ENCODE measurements around the gene DTX1. TPM values are rescaled to one million over a fixed set of nuclear protein-coding genes. Genes with fewer than 3 reads are reported as not detected.

Gene DTX1
- total RNA-seq, 1 donor from 2014 or later: 4.5 TPM

DNA sequence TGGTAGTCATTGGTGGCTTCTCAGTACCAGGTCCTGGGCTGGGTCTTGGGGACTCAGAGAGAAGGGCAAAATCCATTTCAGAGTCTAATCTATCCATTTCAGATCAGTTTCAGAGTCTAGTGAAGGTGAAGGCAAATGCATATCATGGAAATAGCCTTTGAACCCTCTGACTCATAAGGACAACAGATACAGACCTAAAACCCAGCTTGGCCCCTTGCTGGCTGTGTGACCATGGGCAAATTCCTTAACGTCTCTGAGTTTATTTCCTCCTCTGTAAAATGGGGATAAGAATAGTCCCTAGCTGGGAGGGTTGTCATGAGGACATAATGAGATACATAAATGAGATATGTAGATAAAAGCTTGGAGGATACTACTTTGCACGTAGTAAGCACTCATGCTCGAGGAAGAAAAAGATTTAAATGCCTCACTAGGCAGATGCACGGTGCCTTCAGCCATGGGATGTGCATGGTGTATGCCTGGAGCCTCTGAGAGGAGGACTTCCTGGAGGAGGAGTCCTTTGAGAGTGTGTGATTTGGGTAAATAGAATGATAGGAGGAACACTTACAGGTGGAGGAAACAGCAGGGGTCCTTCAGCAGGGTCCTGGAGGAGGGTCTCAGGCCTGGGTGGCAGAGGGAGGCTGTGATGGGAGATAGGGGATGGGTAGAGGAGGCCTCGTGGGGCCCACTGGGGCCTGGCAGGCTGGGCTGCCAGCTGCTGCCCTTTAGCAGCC lies 8.0 kb downstream of the DTX1 start:
- Histone ChIP-seq H3K4me1 (no peaks in the 10 kb centered on the region), H3K36me3 (no peaks in the 10 kb centered on the region), H3K4me3 (no peak overlapping the region), H3K9me3 (no peaks in the 10 kb centered on the region), H3K27me3 (peaks cover 11% of the 10 kb centered on the region), H3K27ac (no peak overlapping the region)
- intact Hi-C loops (cut with DNase I): no loop called here
- peak in 1 of 2 donors; percentile 38 for DNase-seq (ENCODE audit: low spot score in 2 of 2)
- TF ChIP-seq, protein P1, sequence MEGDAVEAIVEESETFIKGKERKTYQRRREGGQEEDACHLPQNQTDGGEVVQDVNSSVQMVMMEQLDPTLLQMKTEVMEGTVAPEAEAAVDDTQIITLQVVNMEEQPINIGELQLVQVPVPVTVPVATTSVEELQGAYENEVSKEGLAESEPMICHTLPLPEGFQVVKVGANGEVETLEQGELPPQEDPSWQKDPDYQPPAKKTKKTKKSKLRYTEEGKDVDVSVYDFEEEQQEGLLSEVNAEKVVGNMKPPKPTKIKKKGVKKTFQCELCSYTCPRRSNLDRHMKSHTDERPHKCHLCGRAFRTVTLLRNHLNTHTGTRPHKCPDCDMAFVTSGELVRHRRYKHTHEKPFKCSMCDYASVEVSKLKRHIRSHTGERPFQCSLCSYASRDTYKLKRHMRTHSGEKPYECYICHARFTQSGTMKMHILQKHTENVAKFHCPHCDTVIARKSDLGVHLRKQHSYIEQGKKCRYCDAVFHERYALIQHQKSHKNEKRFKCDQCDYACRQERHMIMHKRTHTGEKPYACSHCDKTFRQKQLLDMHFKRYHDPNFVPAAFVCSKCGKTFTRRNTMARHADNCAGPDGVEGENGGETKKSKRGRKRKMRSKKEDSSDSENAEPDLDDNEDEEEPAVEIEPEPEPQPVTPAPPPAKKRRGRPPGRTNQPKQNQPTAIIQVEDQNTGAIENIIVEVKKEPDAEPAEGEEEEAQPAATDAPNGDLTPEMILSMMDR (IDR thresholded peaks at IDR 0.05): no peak

DNA sequence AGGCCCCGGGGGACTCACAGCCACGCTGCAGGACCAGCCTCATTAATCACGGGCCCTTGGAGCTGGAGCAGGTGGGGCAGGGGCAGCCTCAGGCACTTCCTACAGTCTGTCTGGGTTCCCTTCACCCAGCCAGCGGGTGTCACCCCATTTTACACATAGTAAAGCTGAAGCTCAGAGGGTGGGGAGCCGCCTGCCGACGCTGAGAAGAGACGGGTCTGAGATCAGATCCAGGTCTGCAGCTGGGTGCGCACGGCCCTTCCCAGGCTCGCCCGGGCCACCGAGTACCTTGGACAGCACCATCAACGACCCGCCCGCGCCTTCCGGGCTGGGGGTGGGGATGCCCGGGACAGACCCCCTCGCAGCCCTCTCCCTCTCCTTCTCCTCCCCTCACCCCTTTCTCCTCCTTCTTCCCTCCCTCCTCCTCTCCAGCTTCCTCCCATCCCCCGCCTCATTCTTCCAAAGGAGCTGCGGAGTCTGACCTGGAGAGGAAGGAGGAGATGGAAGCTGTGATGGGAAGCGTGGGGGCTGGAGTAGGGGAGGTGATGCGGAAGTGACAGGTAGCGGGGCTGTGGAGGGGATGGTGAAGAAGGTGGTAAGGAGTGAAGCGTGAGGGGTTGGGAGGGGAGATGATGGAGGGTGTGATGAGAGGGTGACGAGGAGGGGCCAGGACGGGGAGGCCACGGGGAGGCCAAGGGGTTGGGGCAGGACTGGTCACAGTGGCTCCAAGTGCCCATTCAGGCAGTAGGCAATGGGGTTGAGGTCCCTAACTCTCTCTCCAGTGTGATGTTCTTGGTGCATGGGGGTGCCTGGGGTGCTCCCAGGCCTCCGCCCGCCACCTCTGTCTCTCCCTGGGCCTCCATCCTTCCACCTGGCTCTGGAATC lies 8.8 kb downstream of the DTX1 start:
- Histone ChIP-seq H3K27me3 (peaks cover 11% of the 10 kb centered on the region), H3K27ac (no peak overlapping the region), H3K4me1 (no peaks in the 10 kb centered on the region), H3K4me3 (no peak overlapping the region), H3K9me3 (no peaks in the 10 kb centered on the region), H3K36me3 (no peaks in the 10 kb centered on the region)
- TF ChIP-seq, protein P1 (IDR thresholded peaks at IDR 0.05): no peak
- intact Hi-C loops (cut with DNase I): no loop called here
- DNase-seq (ENCODE audit: low spot score in 2 of 2): no peak

DNA sequence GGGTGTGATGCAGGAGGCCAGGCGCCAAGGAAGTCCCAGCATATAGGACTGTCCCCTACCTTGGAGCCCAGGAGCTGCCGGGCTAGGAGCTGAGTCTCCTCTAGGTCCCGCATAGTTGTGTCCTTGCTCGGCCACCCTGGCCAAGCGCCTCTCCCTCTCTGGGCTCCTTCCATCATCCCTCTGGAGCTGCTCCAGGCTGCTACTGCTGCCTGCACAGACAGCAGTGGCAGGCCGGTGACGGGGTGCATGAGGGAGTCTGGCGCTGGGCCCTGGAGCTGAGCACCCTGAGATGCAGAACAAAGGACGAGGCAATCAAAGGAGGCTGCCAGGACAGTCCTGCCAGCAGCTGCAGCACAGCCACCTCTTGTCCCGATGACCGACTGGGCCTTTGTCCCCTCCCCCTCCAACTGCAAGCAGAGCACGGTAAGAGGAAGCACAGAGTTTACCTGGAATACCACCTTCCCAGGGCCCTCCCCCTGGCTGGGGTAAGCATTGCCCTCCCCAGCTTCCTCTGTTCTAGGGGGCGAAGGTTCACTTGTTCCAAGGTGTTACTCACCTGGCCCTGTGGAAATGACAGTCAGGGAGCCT lies 10.4 kb downstream of the DTX1 start:
- no peak overlapping the region for H3K27ac ChIP-seq
- no peaks in the 10 kb centered on the region for H3K36me3 ChIP-seq
- DNase-seq (ENCODE audit: low spot score in 2 of 2): no peak
- H3K27me3 ChIP-seq: peaks cover 11% of the 10 kb centered on the region
- TF ChIP-seq, protein P1 (IDR thresholded peaks at IDR 0.05): no peak
- no peak overlapping the region for H3K4me3 ChIP-seq
- H3K9me3 ChIP-seq: no peaks in the 10 kb centered on the region
- intact Hi-C loops (cut with DNase I): no loop called here
- no peaks in the 10 kb centered on the region for H3K4me1 ChIP-seq

DNA sequence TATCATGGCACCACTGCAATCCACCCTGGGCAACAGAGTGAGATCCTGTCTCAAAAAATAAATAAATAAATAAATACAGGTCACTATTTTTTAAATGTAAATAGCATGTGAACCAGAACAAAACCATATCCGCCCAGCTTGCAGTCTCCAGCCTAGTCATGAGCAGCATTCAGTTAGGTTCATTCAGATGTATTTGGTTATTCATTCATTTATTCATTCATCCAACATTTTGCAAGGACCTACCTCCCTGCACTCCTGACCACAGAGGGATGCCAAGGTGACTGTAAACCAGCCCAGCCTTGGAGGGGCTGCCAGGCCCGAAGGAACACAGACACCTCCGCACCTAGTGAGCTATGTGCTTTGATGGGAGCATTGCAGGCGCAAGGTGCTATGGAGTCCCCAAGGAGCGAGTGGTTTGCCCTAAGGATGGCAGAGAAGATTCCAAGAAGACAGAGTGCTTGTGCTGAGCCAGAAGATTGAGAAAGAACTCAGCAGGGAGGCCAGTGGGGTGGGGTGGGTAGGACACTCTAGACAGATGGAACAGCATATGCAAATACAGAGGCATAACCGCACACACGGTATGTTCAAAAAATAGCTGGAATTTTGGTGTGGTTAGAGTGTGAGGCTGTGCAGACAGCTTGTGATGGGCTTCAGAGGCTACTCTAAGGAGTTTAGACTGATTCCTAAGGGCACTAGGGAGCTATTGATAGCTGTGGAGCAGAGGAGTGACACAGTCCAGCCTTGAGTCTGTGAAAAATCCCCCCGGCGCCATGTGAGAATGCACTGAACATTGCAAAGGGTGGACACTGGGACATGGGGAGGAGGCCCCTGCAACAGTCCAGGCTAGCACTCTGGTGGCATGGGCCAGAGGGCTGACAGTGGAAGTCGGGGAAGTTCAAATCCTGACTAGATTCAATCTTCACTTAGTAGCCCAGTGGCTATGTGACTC lies 11.7 kb downstream of the DTX1 start:
- H3K27me3 ChIP-seq: peaks cover 11% of the 10 kb centered on the region
- TF ChIP-seq, protein P1 (IDR thresholded peaks at IDR 0.05): no peak
- H3K36me3 ChIP-seq: no peaks in the 10 kb centered on the region
- no peak overlapping the region for H3K27ac ChIP-seq
- no peaks in the 10 kb centered on the region for H3K9me3 ChIP-seq
- H3K4me3 ChIP-seq: no peak overlapping the region
- no peaks in the 10 kb centered on the region for H3K4me1 ChIP-seq
- intact Hi-C loops (cut with DNase I): no loop called here
- no peak for DNase-seq (ENCODE audit: low spot score in 2 of 2)

DNA sequence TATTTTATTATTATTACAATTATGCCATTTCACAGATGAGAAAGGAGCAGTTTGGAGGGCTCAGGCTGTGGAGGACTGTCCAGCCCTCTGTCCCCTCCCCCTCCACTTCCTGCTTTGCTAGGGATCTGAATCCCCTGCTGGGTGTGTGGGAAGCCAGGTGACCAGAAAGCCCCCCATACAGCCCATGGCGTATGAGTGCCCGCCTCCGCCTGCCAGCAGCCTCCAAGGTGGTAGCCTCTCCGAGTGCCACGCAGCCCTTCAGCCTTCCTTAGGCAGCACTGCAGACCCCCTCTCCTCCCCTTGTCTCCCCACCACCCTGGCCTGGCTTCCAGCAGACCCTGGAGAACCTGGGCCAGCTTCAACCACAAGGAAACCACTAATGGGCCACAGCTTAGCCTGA lies 12.6 kb downstream of the DTX1 start:
- no peak for DNase-seq (ENCODE audit: low spot score in 2 of 2)
- H3K27me3 ChIP-seq: peaks cover 9% of the 10 kb centered on the region
- intact Hi-C loops (cut with DNase I): no loop called here
- H3K9me3 ChIP-seq: no peaks in the 10 kb centered on the region
- TF ChIP-seq, protein P1 (IDR thresholded peaks at IDR 0.05): no peak
- no peak overlapping the region for H3K27ac ChIP-seq
- no peak overlapping the region for H3K4me3 ChIP-seq
- no peaks in the 10 kb centered on the region for H3K4me1 ChIP-seq
- H3K36me3 ChIP-seq: no peaks in the 10 kb centered on the region

All from ascending aorta (tissue), 2 donors.